HCT116 (cell line): ENCODE results near the gene DNAJB13. TPM values are rescaled to one million over a fixed set of nuclear protein-coding genes. Genes with fewer than 3 reads are reported as not detected.

Experiments used
- ATAC-seq: fragments of 200-7000 bp; cut with Tn5 transposase; 2 replicates; pipeline ENCODE4 v1.9.1; 2020; ENCODE audit warnings: mild to moderate bottlenecking, moderate library complexity
- BruUV-seq: library from RNA; stranded (reverse); fragments of 400-500 nt; replicated peaks from 2 replicates; lab custom pipeline; 2021; lab: Mats Ljungman, UMichigan
- CTCF ChIA-PET: fragments of 300-600 bp; sonication (Branson Sonifier 250); formaldehyde crosslinking; loops from one replicate; lab custom pipeline; 2021; ENCODE audit warnings: antibody characterized with exemption; lab: Charles Lee
- POLR2A ChIA-PET: fragments of 300-600, 350-600 bp; sonication (Branson Sonifier 250); formaldehyde crosslinking; loops from one replicate; lab custom pipeline; 2021; ENCODE audit warnings: antibody characterized with exemption; lab: Charles Lee
- RAD21 ChIA-PET, 2 experiments: fragments of 300-600 bp; sonication (Branson Sonifier 250); formaldehyde crosslinking; loops; one replicate each; lab custom pipeline; 2023; ENCODE audit warnings: low total read pairs in 2 of 2; ENCODE audit not compliant: uncharacterized antibody in 2 of 2, unreplicated experiment in 2 of 2, low non-redundant PET in 1 of 2; lab: Charles Lee
- DNase-seq: peaks from one replicate; pipeline ENCODE4 v3.0.0-alpha.2; 2010; ENCODE audit warnings: low read depth, low spot score
- H2AFZ ChIP-seq: fragments of 200-600 bp; shearing (Covaris generic), sonication (generic); 2 replicates; pipeline ENCODE4 v1.6.1; 2017; ENCODE audit warnings: low read depth, mixed run types, mixed read lengths, antibody characterized with exemption, low read length; ENCODE audit not compliant: poor library complexity, severe bottlenecking
- H3K27ac ChIP-seq: 2 replicates; pipeline ENCODE4 v1.5.1; 2012; ENCODE audit warnings: low read depth, low read length
- H3K27me3 ChIP-seq: fragments of 200-600 bp; sonication (generic); 2 replicates; pipeline ENCODE4 v1.6.1; 2016; ENCODE audit warnings: mixed run types, low read length, mixed read lengths; ENCODE audit not compliant: insufficient read depth
- H3K36me3 ChIP-seq, 2 experiments: fragments of 200-500 bp in 1 of 2; fragments of 200-600 bp in 1 of 2; sonication (Bioruptor generic) in 1 of 2; sonication (generic) in 1 of 2; 2 replicates each; pipeline versions ENCODE4 v1.5.1 to v1.6.1; 2014 to 2016; ENCODE audit warnings: low read length in 2 of 2, inconsistent platforms in 1 of 2, mixed read lengths in 1 of 2, mixed run types in 1 of 2; ENCODE audit not compliant: insufficient read depth in 2 of 2, control insufficient read depth in 1 of 2
- H3K4me1 ChIP-seq, 2 experiments: fragments of 200-600 bp in 1 of 2; sonication (generic) in 1 of 2; 2 replicates each; pipeline versions ENCODE4 v1.5.1 to v1.6.1; 2012 to 2017; ENCODE audit warnings: low read length in 2 of 2, inconsistent platforms in 1 of 2, mild to moderate bottlenecking in 1 of 2, mixed read lengths in 1 of 2, mixed run types in 1 of 2, moderate library complexity in 1 of 2; ENCODE audit not compliant: insufficient read depth in 2 of 2, control insufficient read depth in 1 of 2
- H3K4me2 ChIP-seq: fragments of 200-600 bp; sonication (generic); 2 replicates; pipeline ENCODE4 v1.6.1; 2017; ENCODE audit warnings: mixed run types, low read length, mixed read lengths
- H3K4me3 ChIP-seq, 2 experiments: fragments of 200-600 bp in 1 of 2; sonication (generic) in 1 of 2; replicated peaks in 1 of 2; 2 replicates each; pipeline ENCODE4 v1.5.1; 2011 to 2016; ENCODE audit warnings: low read length in 2 of 2, control low read depth in 1 of 2, low read depth in 1 of 2, mild to moderate bottlenecking in 1 of 2, mixed read lengths in 1 of 2, mixed run types in 1 of 2
- H3K79me2 ChIP-seq: fragments of 200-600 bp; sonication (generic); 2 replicates; pipeline ENCODE4 v1.6.1; 2017; ENCODE audit warnings: mild to moderate bottlenecking, mixed run types, low read length, moderate library complexity, mixed read lengths; ENCODE audit not compliant: insufficient read depth
- H3K9ac ChIP-seq: fragments of 200-600 bp; sonication (generic); 2 replicates; pipeline ENCODE4 v1.6.1; 2016; ENCODE audit warnings: low read length, mixed read lengths
- H3K9me2 ChIP-seq: fragments of 200-600 bp; sonication (generic), shearing (Covaris generic); 2 replicates; pipeline ENCODE4 v1.6.1; 2017; ENCODE audit warnings: mixed run types, mild to moderate bottlenecking, moderate library complexity; ENCODE audit not compliant: insufficient read depth
- H3K9me3 ChIP-seq, 2 experiments: fragments of 200-500 bp in 1 of 2; fragments of 200-600 bp in 1 of 2; sonication (Bioruptor generic) in 1 of 2; sonication (generic) in 1 of 2; 2 replicates each; pipeline ENCODE4 v1.6.1; 2014 to 2017; ENCODE audit warnings: low read length in 2 of 2, mixed read lengths in 2 of 2, inconsistent platforms in 1 of 2, low read depth in 1 of 2, mild to moderate bottlenecking in 1 of 2, mixed run types in 1 of 2, moderate library complexity in 1 of 2; ENCODE audit not compliant: control insufficient read depth in 1 of 2, insufficient read depth in 1 of 2
- H4K20me1 ChIP-seq: fragments of 200-600 bp; sonication (generic), shearing (Covaris generic); 2 replicates; pipeline ENCODE4 v1.6.1; 2017; ENCODE audit warnings: mixed run types, mild to moderate bottlenecking, moderate library complexity; ENCODE audit not compliant: insufficient read depth
- ATF3 ChIP-seq: IDR thresholded peaks from 2 replicates; pipeline ENCODE4 v1.6.1; 2012
- CTCF ChIP-seq, 3 experiments: fragments of 200-600 bp in 1 of 3; sonication (generic) in 1 of 3; IDR thresholded peaks in 2 of 3; conservative IDR thresholded peaks in 1 of 3; 2 replicates each; pipeline ENCODE4 v1.5.1; 2012 to 2017; ENCODE audit warnings: low read depth in 2 of 3, low read length in 2 of 3, antibody characterized with exemption in 1 of 3, borderline replicate concordance in 1 of 3, control low read depth in 1 of 3, mild to moderate bottlenecking in 1 of 3, mixed read lengths in 1 of 3, mixed run types in 1 of 3, moderate library complexity in 1 of 3; ENCODE audit not compliant: insufficient read depth in 1 of 3
- RAD21 ChIP-seq: IDR thresholded peaks from 2 replicates; pipeline ENCODE4 v1.6.1; 2012; ENCODE audit warnings: low read depth, mild to moderate bottlenecking
- YY1 ChIP-seq: IDR thresholded peaks from 2 replicates; pipeline ENCODE4 v1.6.1; 2011; ENCODE audit warnings: low read length, low read depth, moderate library complexity, mild to moderate bottlenecking; ENCODE audit not compliant: insufficient replicate concordance; ENCODE audit errors: extremely low read depth
- ZFX ChIP-seq: fragments of 450-650 bp; IDR thresholded peaks from 2 replicates; pipeline ENCODE4 v1.6.1; 2017
- intact Hi-C: fragments of 100-400 bp; cut with micrococcal nuclease; formaldehyde crosslinking; loops from 2 replicates; pipeline ENCODE4 v1.10.0; 2022
- total RNA-seq: library from RNA; stranded (reverse); gene quantifications from one replicate; pipeline ENCODE4 v1.2.1, GENCODE V29; 2021; ENCODE audit not compliant: unreplicated experiment

The DNAJB13 gene
- total RNA-seq, 1 experiment from 2014 or later = 0.22 TPM

- no peak overlapping the region for H2AFZ ChIP-seq
- H3K9me2 ChIP-seq = no peaks in the 10 kb centered on the region
- no peaks in the 10 kb centered on the region for H3K36me3 ChIP-seq
- DNase-seq = peak; percentile 7
- no peak overlapping the region for H3K27ac ChIP-seq
- H3K4me2 ChIP-seq = no peak overlapping the region
- H3K9me3 ChIP-seq = no peaks in the 10 kb centered on the region
- H3K4me3 ChIP-seq = no peak overlapping the region
- H3K4me1 ChIP-seq = peaks cover 0 to 6% of the 10 kb centered on the region in 2 experiments; a peak in 2 of 4 replicates
- H3K9ac ChIP-seq = no peak overlapping the region
- intact Hi-C loops = no loop called here
- H4K20me1 ChIP-seq = no peaks in the 10 kb centered on the region
- peak; percentile 99 for ATAC-seq
- no peaks in the 10 kb centered on the region for H3K27me3 ChIP-seq
- ChIA-PET CTCF (no interaction called here), RAD21 (no interaction called here), POLR2A (no interaction called here)
- BruUV-seq = no TSS peak
- TF ChIP-seq RAD21 (peak; percentile 33; the same call in 1 of the 2 replicates), CTCF (IDR thresholded peaks at IDR 0.05 in 2 of 3, conservative IDR thresholded peaks at IDR 0.05 in 1 of 3; ENCODE audit: borderline replicate concordance in 1 of 3, insufficient read depth in 1 of 3, low read depth in 2 of 3, low read length in 2 of 3) (peak in 2 of 3 experiments; percentile 37 to 38; a peak in 4 of 6 replicates), YY1 (no peak), ATF3 (no peak)
- H3K79me2 ChIP-seq = no peaks in the 10 kb centered on the region
Measured at GRCh38 chr11:73907191-73907590, 43.6 kb upstream of the DNAJB13 start.

- Histone ChIP-seq H3K27ac (no peak overlapping the region), H3K36me3 (no peaks in the 10 kb centered on the region), H3K4me3 (no peak overlapping the region), H3K9me2 (no peaks in the 10 kb centered on the region), H4K20me1 (no peaks in the 10 kb centered on the region), H3K4me2 (no peak overlapping the region), H3K27me3 (no peaks in the 10 kb centered on the region), H3K9me3 (no peaks in the 10 kb centered on the region), H3K9ac (no peak overlapping the region), H3K79me2 (no peaks in the 10 kb centered on the region), H2AFZ (no peak overlapping the region), H3K4me1 (peaks cover 0 to 5% of the 10 kb centered on the region in 2 experiments; a peak in 2 of 4 replicates)
- ChIA-PET CTCF (no interaction called here), RAD21 (no interaction called here), POLR2A (no interaction called here)
- no peak for ATAC-seq
- intact Hi-C loops = no loop called here
- no peak for DNase-seq
- BruUV-seq = no TSS peak
- TF ChIP-seq ZFX = no peak
Measured at GRCh38 chr11:73912026-73912425, 38.8 kb upstream of the DNAJB13 start.
